Effector CD8-positive, alpha-beta T cell (primary cell): ENCODE results near the gene MRGPRG.

Experiments used
- DNase-seq: peaks from one replicate; lab custom pipeline; 2025; lab: John Stamatoyannopoulos, UW

MRGPRG gene

DNA sequence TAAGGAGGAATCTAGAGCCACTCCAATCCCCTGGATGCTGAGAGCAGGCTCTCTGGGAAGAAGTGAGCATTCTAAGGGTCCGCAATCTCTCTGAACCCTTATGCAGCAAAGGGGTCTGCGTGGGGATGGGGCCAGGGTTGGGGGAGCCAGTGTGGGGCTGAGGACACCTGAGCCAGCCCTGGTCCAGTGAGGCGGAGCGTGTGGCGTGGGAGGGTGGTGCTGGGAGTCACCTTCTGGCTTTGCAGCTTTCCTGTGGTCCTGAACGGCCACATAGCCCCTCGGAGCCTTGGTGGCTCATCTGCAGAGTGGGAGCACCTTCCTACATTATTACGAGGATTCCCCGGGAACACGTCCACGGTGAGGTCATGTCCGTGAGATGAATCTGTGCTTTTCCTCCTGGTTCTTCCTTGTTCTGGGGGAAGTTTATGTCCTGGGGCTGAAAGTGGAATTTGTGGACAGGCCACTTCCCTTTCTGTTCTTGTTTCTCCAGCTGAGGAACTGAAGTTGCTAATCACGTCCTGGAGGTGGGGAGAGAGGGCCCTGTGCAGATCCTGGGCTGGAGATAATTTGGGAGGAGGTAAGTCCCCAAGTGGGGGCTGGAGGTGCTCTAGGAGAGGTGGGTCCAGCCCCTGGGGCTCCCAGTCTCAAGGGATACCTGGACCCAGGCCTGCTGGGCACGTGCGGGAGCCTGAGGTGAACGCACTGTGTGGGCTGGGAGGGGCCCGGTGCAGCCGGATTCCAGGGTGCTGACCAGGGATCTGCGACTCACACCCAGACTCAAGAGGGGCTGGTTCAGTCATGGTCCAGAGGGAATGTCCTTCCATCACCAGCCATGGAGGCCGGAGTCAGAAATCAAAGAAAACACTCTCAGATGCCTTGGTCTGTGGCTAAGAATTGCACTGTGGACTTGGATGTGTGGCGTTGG lies 7.5 kb upstream of the MRGPRG start:
- DNase-seq = no peak

DNA sequence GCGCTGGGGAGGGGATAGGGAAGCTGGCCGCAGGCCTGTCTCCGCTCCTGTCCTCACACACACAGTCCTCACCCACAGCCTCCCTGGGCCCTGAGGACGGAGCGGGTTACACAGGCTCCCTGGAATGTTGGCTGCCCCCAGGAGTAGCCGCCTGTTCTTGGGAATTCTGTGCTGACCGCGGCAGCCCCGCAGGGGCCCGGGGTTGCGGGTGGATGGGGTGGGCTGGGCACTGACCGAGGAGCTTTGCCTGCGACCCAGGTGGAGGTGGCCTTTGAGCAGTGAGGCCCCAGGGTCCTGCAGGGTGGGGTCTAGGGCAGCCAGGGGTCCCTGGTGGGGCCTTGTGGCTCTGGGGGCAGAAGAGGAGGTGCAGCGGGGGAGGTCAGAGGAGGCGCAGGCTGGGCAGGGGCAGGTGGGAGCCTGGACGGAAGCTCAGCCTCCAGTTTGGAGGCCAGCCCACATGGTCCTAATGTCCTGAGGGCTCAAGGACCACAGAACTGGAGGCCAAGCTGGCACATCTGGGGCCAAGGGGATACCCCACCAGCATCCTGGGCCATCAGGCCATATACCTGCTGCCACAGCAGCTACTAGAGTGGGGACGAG lies 6.6 kb upstream of the MRGPRG start:
- DNase-seq = no peak

DNA sequence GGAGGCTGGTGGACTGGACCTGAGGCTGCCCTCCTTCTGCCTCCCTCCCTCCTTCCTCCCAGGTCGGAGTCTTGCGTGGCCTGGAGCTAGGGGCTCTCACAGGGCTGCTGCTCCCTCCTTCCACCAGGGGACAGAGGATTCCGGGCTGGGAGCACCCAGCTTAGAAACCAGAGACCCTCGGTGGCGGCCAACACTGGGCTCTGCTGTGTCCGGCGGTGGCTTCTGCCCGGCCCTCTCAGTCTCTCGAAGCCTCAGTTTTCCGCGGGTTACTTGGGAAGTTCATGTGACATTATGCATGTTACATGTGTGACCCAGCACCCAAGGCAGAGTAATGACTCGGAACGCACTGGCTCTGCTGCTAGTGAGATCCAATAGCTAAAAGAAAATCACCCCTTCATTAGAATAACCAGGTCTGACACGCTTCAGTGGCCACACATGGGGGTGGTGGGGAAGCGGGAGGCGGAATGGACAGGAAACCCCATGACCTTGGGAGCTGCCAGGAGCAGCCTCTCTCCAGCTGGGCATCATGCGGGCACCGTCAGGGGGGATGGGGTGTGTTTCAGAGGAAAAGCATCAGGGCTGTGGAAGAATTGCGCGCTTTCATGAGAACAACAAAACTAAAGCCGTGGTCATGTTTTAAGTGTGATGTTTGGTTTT lies 5.9 kb upstream of the MRGPRG start:
- DNase-seq = no peak

GRCh38 chr11:3223932-3224381 lies 5.3 kb upstream of the MRGPRG start:
- DNase-seq = no peak

DNA sequence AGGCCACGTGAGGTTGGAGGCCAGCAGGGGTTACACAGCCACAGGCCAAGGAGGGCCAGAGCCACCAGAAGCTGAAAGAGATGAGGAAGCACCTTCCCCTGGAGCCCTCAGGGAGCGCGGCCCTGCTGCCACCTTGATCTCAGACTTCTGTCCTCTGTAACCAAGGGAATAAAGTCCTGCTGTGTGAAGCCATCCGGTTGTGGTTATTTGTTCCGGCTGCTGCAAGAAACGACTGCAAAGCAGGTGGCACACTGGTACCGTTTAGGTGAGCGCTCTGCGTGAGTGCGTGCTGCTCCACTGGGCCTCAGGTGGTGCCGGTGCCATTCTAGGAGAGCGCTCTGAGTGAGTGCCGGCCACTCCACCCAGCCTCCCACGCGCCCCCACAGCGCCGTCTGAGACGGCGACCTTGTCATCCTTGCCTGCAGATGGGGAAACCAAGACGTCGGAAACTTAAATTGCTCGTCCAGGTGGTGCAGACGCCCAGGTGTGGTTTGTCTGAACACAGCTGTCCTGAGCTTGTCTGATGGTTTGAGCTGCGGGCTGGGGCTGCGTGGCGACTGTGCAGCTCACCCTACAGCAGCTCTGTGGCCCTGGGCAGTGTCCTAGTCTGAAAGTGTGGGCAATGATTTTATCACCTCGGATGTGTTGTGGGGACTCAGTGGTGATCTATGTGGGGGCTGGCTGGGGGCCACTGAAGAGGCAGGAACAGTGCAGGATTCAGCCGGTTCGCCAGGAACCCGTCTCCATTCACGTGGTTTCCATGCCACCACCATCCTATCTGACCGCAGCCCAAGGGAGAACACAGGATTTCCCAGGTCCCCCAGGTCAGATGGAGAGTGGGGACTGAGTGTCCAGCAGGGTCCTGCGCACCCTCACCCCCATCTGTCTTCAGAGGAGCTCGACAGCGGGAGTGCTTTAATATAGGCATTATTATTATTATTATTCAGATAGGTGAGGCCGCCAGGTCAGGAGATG lies 4.6 kb upstream of the MRGPRG start:
- DNase-seq = no peak

DNA sequence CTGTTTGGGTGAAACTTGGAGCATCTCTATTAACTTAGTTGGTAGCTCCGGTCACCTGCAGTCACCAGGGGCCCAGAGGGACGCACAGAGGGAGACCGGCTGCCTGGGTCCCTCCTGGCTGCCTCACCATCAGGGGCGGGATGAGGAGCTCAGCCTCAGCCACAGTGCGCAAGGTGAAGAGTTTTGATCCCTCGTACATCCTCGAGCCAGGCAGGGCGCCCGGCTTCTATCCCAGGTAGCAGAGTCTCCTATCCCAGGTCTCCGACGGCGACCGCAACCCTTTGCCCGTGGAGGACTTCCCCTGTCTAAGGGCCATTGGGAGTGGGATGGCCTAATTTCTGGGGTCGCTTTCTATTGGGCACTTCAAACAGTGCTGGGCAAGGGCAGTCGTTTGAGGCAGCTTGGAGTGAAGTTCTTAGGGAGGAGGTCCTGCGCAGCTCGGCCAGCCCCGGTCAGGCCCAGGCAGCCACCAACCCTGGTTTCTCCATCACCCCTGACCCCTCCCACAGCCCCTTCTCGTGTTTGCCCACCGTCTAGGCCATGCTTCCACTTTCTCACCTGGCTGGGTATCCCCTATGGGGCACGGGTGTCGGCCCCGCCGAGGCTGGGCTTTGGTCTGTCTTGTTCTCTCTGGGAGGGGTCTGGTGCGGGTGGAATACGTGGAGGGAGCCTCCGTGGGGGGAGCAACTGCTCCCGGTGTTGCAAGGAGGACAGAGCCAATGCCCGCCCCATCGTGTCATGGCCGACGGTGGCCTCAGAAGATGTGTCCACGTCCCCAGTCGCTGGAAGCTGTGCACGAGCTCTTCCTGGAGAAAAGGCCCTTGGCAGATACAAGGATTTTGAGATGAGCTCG lies 3.6 kb upstream of the MRGPRG start:
- no peak for DNase-seq

DNA sequence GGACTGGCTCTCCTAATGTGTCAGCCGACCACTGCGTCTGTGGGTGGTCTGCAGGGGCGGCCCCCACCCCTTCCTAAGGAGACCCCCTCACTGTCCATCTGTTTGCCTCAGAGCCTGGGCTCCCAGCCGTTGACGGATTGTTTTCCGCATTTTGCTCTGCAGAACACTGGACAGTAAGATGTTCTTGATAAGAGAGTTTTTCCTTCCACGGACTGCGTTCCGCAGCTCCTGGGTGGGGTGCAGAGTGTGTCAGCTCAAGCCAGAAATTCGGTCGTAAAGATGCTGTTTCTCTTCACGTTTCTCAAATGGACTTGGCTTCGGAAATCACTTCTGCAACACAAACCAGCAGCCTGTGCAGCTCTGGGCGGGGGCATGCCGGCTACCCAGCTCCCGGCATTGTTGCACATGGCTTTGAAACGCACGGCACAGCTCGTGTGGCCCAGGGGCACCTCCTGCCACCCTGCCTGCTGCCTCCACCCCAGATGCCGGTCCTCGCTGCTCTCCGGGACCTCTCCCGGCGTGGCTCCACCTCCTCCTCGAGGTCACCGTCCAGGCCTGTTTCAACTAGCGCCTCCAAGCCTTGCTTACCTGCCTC lies 2.9 kb upstream of the MRGPRG start:
- DNase-seq = no peak

DNA sequence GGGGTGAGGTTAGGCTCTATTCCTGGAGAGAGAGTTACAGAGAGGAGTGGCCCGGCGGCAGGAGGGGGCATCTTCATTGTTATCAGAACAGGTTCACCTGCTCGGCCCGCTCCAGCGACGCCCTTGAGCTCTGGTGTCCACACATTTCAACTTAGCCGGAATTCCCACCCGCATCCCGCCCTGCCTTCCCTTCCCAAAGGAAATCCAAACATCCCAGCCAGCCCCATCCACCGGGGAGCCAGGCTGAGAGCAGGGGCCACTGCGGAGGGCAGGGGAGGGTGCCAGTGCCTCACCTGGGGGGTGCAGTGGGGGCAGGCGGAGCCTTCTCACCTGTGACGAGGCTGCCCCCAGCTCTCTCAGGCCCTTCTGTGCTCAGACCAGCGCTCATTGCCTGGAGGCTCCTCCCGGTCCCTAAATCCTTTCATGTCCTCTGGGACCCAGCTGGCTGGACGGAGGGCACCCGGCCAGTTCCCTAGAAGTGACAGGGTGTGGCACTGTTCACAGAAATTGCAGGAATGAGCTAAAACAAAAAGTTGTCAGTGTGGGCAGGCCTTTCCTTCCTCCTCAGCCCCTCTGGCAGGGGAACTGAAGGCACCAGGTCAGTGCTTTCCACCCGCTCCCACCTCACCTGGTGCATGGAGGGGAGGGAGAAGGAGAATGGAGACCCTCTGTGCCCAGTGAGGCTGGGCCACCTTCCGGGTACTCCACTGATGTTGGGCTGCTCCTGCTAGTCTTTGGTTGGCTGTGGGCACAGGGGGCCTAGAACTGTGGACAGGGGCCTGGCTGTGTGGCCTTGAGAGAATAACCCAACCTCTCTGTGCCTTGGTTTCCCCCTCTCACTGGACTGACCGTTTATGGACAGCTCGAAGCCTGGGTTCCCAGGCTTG lies 2.2 kb upstream of the MRGPRG start:
- DNase-seq = no peak

DNA sequence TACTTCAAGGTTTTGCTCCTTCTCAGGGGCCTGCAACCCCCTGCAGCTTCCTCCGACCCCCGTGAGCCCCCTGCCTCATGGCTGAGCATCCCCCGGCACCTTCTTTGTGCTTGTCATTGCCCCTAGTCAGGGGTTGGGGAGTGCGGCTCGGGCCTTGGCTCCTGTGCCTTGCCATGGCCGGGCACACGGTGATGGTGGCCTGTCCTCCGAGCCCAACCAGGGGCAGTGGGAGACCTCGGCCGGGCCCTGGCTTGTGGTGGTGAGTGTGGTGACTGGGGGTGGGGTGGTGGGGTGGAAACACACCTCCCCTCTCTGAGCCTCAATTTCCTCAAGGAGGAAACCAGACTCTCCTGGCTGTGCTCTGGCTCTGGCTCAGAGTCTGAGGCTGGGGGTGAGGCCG lies 1.5 kb upstream of the MRGPRG start:
- no peak for DNase-seq

- DNase-seq = no peak
These were observed 774 bp upstream of the MRGPRG start for GRCh38 chr11:3219281-3219892.

- no peak for DNase-seq
These were observed 663 bp downstream of the MRGPRG start for GRCh38 chr11:3217818-3218482.

DNA sequence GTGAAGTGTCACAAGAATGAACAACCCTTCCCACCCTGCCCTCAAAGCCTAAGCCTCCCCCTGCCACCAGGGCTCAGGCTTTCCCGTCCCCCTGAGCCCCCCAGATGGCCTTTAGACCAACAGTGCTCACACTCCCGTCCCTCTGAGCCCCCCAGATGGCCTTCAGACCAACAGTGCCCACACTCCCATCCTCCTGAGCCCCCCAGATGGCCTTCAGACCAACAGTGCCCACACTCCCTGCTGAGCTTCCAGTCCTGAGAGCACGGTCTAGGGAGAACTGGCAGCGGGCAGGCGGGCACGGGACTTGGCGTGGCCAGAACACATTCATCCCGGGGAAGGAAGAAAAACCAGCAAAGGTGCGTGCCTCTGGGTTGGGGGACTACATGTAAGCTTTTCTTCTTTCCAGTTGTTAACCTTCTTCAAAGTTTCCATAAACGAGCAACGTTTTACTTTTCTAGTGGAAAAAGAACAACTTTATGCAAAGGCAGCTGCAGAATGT lies 2.5 kb downstream of the MRGPRG start:
- DNase-seq = no peak

DNA sequence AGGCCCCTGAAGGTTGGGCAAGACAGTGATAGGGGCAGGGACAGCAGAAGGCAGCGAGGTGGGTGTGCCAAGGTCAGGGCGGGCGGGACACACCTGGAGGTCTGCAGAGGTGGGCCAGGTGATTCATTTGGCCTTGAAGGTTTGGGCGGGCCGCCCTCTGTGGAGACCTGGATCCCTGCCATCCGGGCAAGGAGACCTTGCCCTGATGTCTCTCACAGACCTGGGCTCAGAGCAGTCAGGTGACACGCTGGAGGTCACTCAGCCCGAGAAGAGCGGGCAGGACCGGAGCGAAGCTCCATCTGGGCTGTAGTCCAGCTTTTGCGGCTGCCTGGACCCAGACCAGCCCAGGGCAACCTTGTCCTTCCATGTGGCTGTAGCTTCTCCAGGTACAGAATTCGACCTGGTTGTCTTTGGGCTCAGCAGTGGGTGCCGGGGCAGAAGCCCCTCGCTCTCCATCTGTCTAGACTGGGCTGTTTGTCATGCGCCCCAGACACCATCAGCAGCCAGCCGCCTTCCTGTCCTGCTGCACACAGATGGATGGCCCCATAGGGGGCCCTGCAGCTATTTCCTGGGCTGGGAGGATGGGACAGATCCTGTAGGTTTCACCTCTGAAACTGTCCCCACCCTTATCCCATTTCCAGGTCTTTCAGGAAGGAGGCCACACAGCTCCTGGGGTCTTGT lies 3.1 kb downstream of the MRGPRG start:
- DNase-seq = no peak

DNA sequence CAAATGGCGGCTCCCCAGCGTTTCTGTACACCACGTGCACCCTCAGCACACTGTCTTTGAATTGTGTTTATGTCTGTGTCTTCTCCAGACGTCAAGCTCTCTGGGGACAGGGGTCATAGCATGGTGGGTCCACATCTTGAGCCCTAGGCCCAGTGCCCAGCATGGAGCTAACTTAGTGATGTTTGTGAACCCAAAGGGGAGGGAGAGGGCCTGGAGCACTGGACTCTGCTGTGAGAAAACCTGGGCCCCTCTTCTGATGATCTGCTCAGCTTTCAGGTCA lies 4.3 kb downstream of the MRGPRG start:
- DNase-seq = no peak

GRCh38 chr11:3213659-3214419 lies 4.8 kb downstream of the MRGPRG start:
- no peak for DNase-seq

GRCh38 chr11:3208272-3208671 lies 10.3 kb downstream of the MRGPRG start:
- no peak for DNase-seq
